Stimulated activated CD4-positive, alpha-beta T cell treated with anti-CD3 and anti-CD28 coated beads, Interleukin-15, amount 100 ng/mL, for 48 hours (primary cell): ENCODE results near the gene COG4.
"Not testable (repeated sequence)": the region's sequence is repeated elsewhere in the genome, so short reads cannot be mapped to it uniquely, and the experiment has no call there.

Source experiments
- DNase-seq, 2 donors: peaks; one replicate each; pipeline ENCODE4 v3.0.0-alpha.2; 2020; ENCODE audit warnings: low read depth in 2 of 2

Gene COG4

DNA sequence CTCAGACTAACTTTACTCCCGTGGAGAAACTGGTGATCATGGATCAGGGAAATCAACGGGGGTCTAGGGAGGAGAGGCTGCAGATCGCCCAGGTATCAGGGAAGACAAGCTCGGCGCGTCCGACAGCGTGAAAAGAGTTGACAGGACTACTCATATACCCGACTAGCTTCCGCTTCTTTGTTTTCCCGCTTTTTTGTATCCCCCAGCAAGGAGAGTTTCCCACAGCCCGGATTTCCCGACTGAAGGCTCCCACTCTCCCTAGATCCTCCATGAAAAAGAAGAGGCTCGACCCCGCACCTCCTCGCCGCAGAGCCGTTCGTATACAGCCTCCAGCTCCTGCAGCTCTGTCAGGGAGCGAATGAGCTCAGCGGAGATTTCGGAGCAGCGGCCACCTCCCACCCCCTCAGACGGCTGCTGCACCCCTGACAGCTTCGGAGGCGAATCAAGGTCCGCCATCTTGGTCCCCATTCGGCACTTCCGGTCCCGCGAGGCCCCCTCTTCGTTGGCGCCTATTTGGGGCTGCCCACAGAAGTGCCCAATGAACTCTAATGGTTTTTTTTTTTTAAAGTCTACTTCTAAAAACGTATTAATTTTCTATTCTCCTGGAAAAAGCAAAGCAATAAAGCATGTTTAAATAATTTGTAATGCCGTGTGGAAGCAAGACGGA, at the start of gene COG4:
Gene COG4, minus strand, starts transcription at position 479 of the 667 bp plus-strand sequence. Its CDS starts 11 bp downstream, at position 468.
- peak; percentile 89 to 90 for DNase-seq

DNA sequence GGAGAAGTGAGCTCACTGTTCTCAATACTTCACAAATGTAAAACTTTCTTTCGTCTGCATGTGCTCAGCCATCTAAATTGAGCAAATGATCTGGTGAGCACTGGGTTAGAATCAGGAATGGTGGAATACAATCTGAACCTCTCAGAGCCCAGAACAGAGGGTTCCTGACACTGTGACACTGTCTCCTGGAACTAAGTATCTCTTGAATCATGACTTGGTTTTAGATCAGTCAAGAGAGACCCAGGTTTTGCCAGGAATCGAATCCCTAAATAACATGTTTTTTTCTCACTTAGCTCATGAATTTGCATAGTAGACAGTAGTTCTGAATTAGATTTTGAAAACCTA, 49.5 kb upstream of the COG4 start:
- DNase-seq: no peak

DNA sequence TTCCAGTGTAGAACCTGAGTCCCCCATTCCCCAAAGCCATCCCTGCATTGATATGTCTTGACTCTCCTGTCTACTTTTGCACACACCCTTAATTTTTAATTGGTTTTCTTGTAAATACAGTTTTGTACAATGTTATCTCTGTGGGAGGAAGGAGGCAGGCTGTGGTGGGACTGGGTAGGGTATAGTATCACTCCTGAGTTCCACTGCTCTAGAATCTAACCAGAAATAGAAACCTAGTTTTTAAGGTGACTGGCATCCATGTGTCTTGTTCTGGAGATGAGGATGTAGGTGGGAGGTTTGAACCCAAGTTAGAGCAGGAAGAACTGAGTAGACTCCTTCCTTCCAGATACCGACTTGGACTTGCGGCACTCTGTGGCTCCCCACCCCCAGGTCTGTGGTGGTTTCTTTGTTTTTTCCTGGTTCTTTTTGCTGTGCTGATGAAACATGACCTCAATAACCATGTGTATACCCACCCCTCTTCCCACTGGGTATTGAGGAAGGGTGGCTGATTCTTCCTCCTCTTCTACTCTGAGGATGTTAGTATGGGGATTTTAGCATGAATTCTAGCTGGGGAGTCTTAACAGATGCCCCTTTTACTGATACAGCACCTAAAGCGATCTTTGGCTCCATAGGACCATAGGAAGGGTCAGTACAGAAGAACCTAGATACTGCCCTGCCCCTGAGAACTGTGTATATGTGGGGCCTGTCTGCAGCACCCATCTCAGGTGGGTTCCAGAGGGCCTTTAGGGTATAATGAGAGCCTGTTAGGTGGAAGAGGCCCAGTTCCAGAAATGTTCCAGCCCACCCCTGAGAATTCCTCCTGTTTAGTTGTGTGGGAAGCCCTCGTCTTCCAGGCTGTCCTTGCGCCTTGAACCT, 48.9 kb upstream of the COG4 start:
- DNase-seq: no peak

DNA sequence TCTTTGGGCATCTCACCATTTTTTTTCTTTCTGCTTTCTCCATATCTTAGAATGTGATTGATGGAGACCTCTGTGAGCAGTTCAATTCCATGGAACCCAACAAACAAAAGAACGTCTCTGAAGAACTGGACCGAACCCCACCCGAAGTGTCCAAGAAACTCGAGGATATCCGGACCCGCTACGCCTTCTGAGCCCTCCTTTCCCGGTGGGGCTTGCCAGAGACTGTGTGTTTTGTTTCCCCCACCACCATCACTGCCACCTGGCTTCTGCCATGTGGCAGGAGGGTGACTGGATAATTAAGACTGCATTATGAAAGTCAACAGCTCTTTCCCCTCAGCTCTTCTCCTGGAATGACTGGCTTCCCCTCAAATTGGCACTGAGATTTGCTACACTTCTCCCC, 48.3 kb upstream of the COG4 start:
- no peak for DNase-seq

DNA sequence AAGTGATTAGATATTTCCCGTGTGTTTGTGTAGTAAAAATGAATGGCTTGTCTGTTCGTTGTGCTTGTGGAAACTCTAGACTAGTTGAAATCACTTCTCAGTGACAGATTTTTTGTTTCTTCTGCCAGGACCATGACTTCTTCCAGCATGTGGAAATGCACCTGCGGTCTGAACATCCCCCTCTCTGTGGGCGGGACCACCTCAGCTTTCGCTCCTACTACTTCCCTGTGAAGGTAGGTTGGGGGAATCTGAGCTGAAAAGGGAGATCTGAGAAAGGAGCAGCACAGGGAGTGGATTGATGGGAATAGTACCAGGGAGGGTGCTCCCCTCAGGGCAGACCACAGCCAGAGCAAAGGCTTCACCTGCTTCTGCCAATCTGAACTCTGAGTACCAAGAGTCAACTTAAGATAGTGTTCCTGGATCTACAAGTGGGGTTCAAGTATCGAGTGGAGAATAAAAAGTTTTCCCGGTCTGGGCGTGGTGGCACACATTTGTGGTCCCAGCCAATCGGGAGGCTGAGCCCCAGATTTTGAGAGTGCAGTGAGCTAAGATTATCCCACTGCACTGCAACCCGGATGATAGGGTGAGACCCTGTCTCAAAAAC, 47.7 kb upstream of the COG4 start:
- no peak for DNase-seq

DNA sequence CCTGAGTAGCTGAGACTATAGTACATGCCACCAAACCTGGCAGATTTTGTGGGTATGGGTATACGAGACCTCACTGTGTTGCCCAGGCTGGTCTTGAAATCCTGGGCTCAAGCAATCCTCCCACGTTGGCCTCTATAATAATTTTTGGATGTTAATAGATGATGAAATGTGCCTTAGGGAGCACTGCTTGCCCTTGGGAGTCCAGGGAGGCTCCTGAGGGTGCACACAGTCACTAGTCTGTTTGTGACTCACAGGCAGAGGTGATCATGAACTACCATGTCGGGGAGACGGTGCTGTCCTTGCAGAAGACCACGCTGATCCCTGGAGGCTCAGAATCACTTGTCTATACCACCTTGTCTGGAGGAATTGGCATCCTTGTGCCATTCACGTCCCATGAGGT, 46.4 kb upstream of the COG4 start:
- DNase-seq: no peak

DNA sequence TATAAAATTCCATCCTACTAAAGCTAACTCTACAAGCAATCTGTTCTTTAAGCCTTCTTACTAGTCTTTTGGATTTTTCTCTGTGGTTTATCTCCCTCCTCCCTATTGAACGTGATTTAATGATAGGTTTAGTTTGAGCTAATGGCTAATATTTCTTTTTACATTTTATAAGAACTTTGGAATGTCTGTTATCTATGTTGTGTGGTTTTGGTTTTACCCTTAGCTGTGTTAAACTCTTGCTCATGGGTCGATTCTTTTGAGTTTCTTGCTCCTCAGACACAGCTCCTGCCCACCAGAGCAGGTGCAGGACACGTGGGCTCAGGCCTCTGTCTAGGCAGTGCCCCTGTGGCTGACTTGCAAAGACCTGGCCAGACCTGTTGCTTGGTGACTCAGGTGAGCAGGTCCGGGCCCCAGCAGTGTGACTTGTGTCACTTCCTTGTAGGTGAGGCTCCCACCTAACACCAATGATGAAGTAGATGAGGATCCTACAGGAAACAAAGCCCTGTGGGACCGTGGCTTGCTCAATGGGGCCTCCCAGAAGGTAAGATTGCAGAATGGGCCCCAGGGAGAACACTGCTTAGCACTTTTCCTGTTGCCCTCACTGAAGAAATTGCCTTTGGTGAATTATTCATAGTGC, 45.4 kb upstream of the COG4 start:
- DNase-seq: no peak

DNA sequence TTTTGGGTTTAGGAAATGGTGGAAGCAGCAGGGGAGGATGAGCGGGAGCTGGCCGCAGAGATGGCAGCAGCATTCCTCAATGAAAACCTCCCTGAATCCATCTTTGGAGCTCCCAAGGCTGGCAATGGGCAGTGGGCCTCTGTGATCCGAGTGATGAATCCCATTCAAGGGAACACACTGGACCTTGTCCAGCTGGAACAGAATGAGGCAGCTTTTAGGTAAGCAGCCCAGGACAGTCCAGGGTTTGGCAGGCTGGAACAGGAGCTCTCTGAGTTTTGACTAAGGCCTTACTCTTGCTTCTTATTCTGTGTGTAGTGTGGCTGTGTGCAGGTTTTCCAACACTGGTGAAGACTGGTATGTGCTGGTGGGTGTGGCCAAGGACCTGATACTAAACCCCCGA, 41.7 kb upstream of the COG4 start:
- no peak for DNase-seq

DNA sequence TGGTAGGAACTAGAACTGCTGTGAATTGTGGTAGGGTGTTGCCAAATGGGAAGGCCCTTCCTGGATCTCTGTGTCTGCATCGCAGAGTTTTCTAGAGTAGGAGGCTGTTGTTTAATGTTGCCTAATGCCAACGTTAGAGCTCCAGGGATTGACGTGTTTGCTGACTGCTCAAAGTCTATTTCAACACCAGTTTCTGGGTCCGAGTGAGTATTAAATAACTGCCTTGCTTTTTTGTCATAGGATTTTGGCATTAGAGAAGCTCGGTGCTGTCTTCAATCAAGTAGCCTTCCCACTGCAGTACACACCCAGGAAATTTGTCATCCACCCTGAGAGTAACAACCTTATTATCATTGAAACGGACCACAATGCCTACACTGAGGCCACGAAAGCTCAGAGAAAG, 40.3 kb upstream of the COG4 start:
- no peak for DNase-seq

DNA sequence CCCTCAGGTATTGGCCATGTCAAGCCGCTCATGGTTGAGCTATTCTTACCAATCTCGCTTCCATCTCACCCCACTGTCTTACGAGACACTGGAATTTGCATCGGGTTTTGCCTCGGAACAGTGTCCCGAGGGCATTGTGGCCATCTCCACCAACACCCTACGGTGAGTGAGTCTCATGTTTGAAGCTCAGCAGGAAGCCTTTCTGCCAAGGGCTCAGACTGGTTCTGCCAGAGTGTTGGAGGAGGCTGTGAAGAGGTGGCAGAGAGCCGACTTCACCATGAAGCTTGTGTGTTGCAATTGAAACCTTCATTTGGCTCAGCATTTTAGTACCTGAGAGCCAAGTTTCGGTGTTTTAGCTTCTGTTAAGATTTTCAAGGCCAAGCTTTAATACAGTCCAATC, 38.3 kb upstream of the COG4 start:
- no peak for DNase-seq

DNA sequence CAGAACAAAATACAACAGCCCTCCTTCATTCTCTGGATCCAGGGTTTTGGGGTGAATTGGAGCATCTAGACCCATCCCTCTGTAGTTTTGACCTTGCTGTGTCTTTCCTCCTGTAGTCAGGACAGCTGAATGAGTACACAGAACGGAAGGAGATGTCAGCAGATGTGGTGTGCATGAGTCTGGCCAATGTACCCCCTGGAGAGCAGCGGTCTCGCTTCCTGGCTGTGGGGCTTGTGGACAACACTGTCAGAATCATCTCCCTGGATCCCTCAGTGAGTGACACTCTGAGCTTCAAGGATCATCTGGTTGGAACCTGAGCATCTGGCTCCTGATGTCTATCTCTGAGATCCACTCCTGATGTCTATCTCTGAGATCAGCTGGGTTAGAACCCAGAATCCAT, 32.7 kb upstream of the COG4 start:
- no peak for DNase-seq

DNA sequence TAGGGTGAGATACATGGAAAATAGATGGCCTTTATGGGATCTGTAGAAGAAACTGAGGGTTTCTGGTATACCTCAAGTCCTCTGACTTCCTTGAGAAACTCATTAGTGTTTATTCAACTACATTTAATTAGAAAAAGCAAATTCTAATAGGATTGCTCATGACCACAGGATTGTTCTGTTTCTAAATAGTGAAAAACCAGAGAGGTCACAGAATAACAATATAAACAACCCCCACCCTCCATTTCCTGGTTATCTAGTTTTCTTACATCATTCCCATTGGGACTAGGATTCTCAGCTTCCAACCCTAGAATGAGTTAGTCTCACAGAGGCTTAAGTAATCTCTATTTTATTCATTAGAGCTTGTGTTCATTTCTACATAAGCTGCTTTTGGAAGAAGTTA, 30.3 kb upstream of the COG4 start:
- no peak for DNase-seq

DNA sequence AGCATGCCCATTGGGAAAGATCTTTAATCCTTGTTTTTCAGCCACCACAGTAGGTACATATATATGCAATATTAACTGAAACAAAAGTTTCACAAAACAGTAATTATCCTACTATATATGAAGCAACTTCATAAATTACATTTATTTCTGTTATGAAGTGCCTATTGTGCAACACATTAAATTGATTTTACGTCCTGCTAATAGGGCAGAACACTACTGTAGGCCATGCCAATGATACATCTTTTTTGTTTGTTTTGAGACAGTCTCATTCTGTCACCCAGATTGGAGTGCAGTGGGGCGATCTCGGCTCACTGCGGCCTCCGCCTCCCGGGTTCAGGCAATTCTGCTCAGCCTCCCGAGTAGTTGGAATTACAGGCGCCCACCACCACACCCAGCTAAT, 29.3 kb upstream of the COG4 start:
- DNase-seq: no peak

DNA sequence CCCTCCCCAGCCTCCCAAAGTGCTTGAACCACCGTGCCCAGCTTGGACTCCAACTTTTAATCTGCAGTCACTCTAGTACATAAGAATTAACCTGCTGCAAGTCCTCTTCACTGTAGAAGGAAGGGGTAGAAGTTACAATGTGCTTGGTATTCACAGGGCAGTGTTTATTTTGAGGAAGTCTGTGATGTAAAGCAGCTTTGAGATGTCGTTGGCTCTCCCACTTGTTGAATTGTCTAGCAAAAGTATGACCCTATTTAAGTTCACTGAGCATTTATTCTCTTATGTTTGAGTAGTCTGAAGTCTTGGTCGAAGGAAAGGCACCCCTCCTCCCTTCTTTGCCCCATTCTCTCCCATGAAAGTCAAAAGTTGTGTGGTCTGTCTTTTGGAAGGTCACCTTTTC, 28.4 kb upstream of the COG4 start:
- DNase-seq: no peak

DNA sequence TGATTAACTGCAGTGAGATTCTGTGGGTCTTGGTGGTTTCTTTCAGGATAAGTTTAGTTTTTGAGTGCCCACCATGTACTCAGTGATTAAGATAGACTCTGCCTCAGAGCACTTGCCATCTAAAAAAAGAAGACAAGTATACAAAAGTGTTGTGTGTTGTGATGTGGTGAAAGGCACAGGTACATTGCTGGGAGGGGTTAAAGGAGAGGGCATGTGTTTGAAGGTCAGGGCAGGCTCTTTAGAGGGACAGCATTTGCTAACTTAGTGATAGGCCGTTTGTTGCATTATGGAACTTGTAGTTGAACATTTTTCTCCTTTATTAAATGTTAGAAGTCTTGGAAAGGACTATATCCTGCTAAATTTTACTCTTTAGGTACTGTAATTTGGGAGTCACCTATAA, 26.7 kb upstream of the COG4 start:
- no peak for DNase-seq

DNA sequence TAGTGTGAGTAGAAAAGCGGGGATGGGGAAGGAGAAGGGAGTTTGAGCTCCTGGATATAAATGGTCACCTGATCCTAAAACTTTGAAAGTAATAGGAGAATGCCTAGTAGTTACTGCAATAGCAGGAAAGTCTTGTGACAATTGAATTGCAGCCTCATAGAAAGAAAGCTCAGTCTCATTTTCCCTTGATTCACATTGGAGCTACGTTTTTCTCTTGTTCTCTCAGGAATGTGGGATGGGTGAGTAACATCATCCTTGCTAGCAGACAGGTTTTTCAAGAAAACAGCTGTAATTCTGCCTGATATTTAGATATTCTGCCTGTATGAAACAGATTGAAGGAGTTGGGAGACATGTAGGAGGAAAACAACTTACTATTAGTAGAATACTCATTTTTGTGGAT, 25.6 kb upstream of the COG4 start:
- no peak for DNase-seq

DNA sequence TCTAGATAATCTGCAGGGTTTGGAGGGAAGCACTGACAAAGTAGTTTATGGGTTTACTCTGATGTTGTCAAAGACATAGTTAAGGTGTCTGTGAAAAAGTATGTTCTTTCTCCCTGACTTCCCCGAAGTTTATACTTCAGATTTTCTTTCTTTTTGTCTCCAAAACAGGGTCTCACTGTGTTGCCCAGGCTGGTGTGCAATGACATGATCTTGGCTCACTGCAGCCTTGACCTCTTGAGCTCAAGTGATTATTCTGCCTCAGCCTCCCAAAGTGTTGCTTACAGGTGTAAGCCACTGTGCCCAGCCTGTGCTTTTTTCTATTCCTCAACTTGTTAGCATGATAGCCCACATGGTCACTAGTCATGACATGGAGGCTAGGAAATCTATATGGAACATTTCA, 21.2 kb upstream of the COG4 start:
- DNase-seq: no peak

DNA sequence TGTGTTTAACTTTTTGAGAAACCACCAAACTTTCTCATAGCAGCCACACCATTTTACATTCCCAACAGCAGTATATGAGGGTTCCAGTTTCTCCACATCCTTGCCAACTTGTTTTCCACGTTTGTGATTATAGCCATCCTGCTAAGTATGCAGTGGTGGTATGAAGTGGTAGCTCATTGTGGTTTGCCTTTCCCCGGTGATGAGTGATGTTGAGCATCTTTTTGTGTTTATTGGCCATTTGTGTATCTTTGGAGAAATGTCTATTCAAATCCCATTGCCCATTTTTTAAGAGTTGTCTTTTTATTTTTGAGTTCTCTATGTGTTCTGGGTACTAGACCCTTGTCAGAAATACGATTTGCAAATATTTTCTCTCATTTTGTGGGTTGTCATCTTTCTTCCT, 17.6 kb upstream of the COG4 start:
- DNase-seq: no peak

DNA sequence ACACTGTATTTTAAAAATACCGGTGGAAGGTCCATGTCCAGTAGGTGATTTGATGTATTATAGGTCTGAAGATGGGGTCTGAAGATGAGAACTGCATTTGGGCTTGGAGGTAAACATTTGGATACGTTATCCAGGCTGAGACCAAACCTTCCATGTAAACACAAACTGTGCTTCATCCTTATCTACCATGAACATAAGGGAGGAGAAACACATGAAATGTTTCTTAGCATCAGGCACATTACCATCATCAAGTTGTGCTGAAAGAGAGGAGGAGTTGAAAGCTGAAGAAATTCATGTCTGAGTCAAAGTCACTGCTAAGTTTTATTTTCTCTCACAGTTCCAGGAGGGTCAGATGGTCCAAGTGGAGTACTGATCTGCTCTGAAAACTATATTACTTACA, 11.6 kb upstream of the COG4 start:
- DNase-seq: no peak

DNA sequence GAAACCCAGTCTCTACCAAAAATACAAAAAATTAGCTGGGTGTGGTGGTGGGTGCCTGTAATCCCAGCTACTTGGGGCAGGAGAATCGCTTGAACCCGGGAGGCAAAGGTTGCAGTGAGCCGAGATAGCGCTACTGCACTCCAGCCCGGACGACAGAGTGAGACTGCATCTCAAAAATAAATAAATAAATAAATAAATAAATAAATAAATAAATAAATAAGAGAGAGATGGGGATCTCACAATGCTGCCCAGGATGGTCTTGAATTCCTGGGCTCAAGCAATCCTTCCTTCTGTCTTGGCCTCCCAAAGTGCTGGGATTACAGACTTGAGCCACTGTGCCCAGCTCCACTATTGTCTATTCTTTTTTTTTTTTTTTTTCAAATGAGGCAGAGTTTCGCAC, 6.6 kb upstream of the COG4 start:
- DNase-seq: not testable (repeated sequence)

DNA sequence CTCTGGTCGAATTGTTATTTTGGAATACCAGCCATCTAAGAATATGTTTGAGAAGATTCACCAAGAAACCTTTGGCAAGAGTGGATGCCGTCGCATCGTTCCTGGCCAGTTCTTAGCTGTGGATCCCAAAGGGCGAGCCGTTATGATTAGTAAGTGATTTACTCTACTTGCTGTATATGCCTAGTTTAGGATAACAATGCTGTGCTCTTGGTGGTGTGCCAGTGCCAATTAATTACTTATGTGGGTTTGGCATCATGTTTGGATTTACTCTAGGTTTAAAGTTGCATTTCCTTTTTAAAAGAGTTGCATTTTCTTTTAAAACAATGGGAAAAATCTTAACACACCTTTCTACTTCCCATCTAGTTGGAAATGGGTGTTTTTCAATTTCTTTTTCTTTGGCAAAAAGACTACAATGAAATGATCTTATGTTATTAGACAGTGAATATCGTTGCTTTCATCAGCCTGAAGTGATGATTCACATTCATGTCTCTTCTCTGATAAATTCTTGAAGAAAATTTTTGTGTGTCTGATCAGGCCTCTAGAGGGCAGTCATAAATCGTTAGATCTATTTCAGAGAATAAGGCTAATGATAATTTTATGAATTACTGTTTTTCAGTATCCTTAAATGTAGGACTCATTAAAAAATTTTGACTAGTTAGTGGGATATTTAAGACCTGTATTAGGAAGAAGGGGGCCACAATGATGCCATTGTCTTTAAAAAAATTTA, 5.9 kb upstream of the COG4 start:
- DNase-seq: no peak
